IPS-11a (cell line): Measurements from ENCODE around the gene CRAMP1.

ENCODE experiments used
- H3K4me3 ChIP-seq: one replicate; pipeline ENCODE4 v1.5.1; 2013; ENCODE audit warnings: low read depth, low read length, control low read depth

CRAMP1 gene

DNA sequence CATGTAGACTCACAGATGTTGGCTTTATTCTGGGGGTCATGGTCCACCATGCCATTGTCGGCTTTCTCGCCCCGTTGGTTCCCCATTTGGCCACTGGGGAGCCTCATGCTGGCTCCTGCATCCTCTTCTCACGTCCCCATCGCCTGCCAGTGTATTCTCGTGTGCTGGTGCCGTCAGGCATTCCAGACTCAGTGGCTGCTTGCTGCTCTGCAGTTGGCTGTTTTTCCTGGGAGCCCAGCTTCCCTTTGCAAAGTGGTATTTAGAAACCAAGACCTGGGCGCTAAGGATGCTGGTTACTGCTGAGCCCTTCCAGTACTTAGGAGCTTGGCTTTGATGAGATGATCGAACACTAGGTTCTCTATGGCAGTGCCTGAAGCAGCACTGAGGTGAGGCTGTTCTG lies 19.1 kb downstream of the CRAMP1 start:
- H3K4me3 ChIP-seq: no peak overlapping the region

- no peak overlapping the region for H3K4me3 ChIP-seq
Measured at GRCh38 chr16:1631931-1632637, 19.9 kb downstream of the CRAMP1 start.

- H3K4me3 ChIP-seq: no peak overlapping the region
Measured at GRCh38 chr16:1632638-1632970, 20.4 kb downstream of the CRAMP1 start.

DNA sequence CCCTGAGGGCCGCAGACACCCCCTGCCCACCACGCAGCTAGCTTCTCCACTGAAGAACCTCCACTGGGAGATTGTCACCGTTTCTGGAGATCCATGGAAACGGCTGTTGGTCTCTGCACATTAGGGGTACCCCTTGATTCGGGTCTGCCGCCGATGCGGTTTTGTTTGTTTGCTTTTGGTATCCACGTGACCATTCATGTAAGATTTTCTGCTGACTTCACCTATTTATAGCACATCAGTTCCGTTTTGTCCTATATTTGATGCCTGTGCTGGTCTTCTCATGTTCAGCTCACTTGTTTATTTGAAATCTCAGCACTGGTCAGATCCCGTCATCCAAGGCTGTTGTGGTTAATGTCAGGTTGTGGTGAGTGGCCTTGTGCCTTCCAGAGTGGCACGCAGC lies 21.1 kb downstream of the CRAMP1 start:
- no peak overlapping the region for H3K4me3 ChIP-seq

DNA sequence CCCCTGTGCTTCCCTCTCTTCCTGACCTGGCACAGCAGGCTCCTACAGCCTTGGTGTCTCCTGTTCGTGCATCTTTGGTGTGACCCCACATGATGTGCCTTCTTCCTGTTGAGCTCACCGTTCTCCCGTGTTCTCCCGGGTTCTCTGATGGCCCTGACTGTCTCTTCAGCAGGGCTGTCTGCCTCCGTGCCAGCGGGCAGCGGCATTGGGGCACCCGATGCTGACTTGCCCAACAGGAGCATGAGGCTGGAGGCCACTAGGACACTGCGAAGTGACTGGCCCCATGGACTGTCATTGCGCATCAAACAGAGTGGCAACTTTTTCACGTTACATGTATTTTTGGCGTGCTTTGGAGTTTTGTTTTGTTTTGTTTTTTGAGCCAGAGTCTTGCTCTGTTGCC lies 22.4 kb downstream of the CRAMP1 start:
- no peak overlapping the region for H3K4me3 ChIP-seq

- no peak overlapping the region for H3K4me3 ChIP-seq
Measured at GRCh38 chr16:1635070-1635469, 22.9 kb downstream of the CRAMP1 start.

DNA sequence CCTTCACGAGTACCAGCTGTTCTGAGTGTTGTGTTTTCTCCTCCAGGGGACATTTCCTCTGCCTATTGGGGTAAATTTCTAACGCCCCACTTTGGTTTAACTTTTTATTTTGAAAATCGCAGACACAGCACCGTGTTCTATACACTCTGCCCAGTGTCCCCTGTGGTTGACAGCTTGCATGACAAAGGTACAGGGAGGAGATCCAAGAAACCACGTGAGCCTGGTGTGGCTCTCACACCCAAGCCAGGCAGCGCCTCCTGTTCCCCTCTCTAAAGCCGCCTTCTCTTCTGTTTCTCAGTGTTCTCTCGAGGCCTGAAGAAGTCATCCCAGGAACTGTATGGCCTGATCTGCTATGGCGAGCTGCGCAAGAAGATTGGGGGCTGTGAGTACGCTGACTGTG lies 25.4 kb downstream of the CRAMP1 start:
- no peak overlapping the region for H3K4me3 ChIP-seq

DNA sequence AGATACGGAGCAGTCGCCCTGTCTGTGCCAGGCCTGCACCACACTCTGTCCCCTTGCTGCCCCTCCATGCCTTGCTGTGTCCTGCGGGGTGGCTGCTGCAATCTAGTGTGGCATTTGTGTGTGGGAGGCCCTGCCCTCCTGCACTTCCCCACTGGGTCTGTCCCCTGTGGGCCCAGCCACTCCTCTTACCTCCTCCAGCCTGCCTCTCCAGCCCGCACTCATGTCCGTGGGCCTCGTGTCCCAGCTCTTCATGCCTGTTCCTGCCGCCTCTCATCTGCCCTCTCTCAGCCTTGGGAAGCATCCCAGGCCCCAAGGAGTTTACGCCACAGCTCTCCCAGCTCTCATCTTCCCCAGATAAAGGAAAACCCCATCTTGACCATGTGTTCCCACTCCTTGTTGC lies 26.6 kb downstream of the CRAMP1 start:
- no peak overlapping the region for H3K4me3 ChIP-seq

DNA sequence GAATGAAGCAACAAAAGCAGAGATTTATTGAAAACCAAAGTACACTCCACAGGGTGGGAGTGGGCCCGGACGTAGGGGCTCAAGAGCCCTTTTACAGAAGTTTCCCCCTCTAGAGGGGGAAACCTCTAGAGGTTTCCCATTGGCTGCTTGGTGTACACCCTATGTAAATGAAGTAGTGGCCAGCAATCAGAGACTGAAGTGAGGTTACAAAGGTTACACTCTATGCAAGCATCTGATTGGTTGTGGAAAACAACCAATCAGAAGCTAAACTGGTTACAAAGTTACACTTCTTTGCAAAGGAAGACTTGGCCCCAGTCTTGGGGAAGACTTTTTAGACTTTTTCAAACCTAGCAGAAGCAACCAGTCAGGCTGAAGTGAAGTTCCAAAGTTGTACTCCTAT lies 27.1 kb downstream of the CRAMP1 start:
- H3K4me3 ChIP-seq: no peak overlapping the region

DNA sequence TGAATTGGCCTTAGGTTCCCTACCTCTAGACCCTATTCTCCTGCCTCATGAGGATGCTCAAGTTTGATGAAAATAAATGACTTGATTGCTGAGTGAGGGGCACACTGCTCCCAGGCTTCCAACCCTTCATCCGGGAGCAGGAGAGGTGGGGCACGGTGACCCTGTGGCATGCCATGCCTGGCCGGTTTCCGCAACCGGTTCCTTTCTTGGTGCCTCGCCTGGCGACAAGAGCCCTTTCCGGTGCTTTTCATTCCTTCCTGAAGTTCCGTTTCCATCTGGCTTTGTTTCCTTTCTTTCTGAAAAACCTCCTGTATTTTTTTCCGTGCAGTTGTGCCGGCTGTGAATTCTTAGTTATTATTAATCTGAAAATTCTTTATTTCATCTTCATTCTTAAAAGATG lies 27.7 kb downstream of the CRAMP1 start:
- no peak overlapping the region for H3K4me3 ChIP-seq

DNA sequence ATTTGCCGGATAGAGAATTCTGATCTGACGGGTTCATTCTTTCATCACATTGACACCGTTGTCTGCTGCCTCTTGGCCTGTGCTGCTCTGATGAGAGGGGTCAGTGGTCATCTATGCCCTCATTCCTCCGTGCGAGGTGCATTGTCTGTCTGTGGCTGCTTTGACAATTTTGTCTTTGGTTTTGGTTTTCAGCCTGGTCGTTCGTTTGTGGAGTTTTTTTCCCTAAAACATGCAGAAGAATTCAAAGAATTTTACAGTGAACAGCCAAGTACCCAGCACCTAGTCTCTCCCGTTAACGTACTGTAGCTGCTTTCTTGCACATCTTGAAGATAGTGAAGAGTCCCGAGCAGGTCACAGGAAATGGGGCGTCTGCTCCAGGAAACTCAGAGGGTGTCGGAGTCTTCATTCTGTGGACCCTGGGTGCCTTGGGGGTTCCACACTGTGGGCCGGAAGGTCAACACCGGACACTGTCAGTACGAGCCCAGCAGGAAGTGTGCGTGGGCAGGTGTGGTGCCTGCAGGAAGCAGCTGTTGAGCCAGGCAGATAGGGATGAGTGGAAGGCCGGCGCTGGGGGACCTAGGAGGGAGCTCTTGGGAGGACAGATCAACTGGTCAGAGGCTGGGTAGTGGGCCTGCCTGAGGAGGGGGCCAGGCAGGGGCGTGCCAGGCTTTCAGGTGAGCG lies 28.2 kb downstream of the CRAMP1 start:
- H3K4me3 ChIP-seq: no peak overlapping the region

DNA sequence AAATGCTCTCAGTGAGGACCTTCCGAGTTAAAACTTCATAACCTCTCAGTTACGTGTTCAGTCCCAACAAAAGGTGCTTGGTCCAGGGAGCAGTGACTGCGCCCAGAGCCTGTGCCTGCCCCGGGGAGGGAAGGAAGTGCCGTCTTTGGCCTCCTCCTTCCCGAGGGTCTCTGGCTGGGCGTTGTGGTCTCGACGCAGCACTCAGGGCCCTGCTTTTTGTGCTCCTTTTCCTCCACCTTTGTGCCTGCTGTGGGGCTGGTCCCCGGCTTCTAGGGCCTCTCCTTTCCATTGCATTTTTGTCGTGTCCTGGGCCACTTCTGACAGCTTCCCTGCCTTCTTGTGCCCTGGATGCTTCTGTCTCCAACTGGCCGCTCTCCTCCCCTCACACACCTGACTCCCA lies 29.1 kb downstream of the CRAMP1 start:
- no peak overlapping the region for H3K4me3 ChIP-seq

DNA sequence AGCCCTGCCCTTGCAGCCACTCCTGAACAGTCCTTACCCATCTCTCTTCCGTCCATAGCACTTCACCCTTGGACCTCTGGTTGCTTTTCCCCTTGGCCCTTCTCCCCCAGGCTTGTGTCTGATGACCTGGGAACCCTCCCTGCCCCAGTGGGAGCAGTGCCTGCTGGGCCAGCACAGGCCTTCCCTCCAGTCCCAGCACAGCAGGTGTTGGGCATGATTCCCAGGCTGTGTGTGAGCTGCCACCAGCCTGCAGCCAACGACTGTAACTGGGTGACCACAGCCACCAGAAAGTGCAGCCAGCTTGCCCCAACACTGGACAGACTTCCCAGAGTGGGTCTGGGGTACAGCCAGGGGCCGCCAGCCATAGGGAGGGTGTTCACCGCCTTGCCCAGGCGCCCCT lies 30.0 kb downstream of the CRAMP1 start:
- no peak overlapping the region for H3K4me3 ChIP-seq

DNA sequence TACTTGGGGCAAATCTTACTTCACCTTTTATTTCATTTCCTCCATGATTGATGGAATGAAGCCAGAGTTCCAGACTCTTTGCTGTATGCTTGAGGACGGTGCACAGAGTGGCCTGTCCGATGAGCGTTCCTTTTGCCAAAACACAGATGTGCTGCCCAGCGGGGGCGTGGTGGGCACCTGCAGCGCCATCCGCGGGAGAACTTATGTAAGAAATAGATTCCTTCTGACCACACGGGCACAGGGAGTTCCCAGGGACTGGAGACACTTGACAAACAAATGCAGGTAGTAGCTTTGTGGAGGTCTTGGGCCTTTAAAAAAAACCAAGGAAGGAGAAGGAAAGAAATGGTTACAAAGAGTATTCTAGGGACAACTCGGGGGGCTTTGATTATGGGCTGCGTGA lies 30.6 kb downstream of the CRAMP1 start:
- no peak overlapping the region for H3K4me3 ChIP-seq

- H3K4me3 ChIP-seq: no peak overlapping the region
Measured at GRCh38 chr16:1643521-1643920, 31.4 kb downstream of the CRAMP1 start.

GRCh38 chr16:1645914-1646525 lies 33.9 kb downstream of the CRAMP1 start:
- H3K4me3 ChIP-seq: no peak overlapping the region

GRCh38 chr16:1647856-1648255 lies 35.7 kb downstream of the CRAMP1 start:
- no peak overlapping the region for H3K4me3 ChIP-seq

DNA sequence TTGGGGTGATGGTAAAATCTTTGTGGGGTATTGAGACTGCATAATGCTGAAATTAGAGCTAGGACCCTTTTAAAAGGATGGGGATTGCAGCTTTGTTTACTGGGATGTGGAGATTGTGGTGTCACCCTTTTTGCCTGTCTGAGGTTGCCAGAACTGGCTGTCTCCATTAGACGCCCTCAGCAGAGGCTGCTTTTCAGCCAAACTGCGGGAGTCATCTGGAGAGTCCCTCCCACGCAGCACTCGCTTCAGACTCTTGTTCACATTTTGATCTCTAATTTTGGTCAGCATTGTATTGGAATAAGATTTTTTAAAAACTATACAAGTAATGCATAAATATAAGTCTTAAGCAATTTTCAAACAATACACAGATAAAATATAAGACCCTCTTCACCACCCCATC lies 38.0 kb downstream of the CRAMP1 start:
- no peak overlapping the region for H3K4me3 ChIP-seq

- H3K4me3 ChIP-seq: no peak overlapping the region
Measured at GRCh38 chr16:1651094-1651973, 39.2 kb downstream of the CRAMP1 start.

GRCh38 chr16:1651974-1652312 lies 39.8 kb downstream of the CRAMP1 start:
- no peak overlapping the region for H3K4me3 ChIP-seq

DNA sequence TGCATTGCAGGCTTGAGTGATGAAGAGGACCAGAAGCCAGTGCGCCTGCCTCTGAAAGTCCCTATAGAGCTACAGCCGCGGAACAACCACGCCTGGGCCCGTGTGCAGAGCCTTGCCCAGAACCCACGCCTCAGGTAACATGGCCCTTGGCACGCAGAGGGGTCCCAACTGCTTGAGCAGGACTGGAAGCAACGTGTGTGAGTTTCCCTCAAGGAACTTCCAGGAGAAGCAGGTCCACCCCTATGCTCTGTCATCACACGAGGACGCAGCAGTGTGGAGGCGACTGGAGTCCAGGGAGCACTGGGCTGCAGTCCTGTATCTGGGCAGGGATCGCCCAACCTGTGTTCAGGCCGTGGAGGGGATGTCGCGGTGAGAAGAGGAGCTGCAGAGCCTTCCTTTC lies 40.9 kb downstream of the CRAMP1 start:
- no peak overlapping the region for H3K4me3 ChIP-seq
